B cell (primary cell): Measurements from ENCODE around the gene PRELID1. TPM values are rescaled to one million over a fixed set of nuclear protein-coding genes. Genes with fewer than 3 reads are reported as not detected.

ENCODE experiments used
- ATAC-seq: fragments of 200-7000 bp; cut with Tn5 transposase; one replicate; pipeline ENCODE4 v1.10.0; 2021; ENCODE audit warnings: low read depth, mild to moderate bottlenecking, moderate number of reproducible peaks, moderate library complexity
- CTCF ChIA-PET: fragments of 350-600 bp; sonication (Branson Sonifier 250); formaldehyde crosslinking; loops from one replicate; lab custom pipeline; 2021; ENCODE audit warnings: antibody characterized with exemption, inconsistent platforms; lab: Charles Lee
- POLR2A ChIA-PET: fragments of 350-600 bp; sonication (Branson Sonifier 250); formaldehyde crosslinking; loops from one replicate; lab custom pipeline; 2021; ENCODE audit warnings: antibody characterized with exemption; lab: Charles Lee
- DNase-seq: peaks from one replicate; pipeline ENCODE4 v3.0.0; 2013
- H2AFZ ChIP-seq: 2 replicates; pipeline ENCODE4 v1.6.1; 2012; ENCODE audit warnings: mild to moderate bottlenecking, low read depth, low read length; ENCODE audit not compliant: insufficient read depth, poor library complexity, severe bottlenecking
- H3K27ac ChIP-seq, 2 donors: 1 replicate in 1 of 2; 2 replicates in 1 of 2; pipeline ENCODE4 v1.5.1; 2012 to 2013; ENCODE audit warnings: low read length in 2 of 2, mild to moderate bottlenecking in 2 of 2, moderate library complexity in 1 of 2
- H3K27me3 ChIP-seq, 4 experiments: fragments of 200-600 bp in 1 of 4; sonication (generic) in 1 of 4; replicated peaks in 1 of 4; 1 replicate in 2 of 4; 2 replicates in 2 of 4; pipeline versions ENCODE4 v1.6.1 to v1.7.0; 2013 to 2016; ENCODE audit warnings: low read length in 3 of 4, mild to moderate bottlenecking in 2 of 4, mixed read lengths in 1 of 4, moderate library complexity in 1 of 4; ENCODE audit not compliant: insufficient read depth in 4 of 4, control insufficient read depth in 3 of 4; ENCODE audit errors: control extremely low read depth in 1 of 4
- H3K36me3 ChIP-seq, 2 experiments: replicated peaks in 1 of 2; 1 replicate in 1 of 2; 2 replicates in 1 of 2; pipeline versions ENCODE4 v1.6.1 to v1.7.1; 2013; ENCODE audit warnings: low read length in 1 of 2; ENCODE audit not compliant: insufficient read depth in 2 of 2, control insufficient read depth in 1 of 2; ENCODE audit errors: control extremely low read depth in 1 of 2, extremely low read depth in 1 of 2
- H3K4me1 ChIP-seq, 2 donors: fragments of 200-600 bp in 1 of 2; sonication (generic) in 1 of 2; 1 replicate in 1 of 2; 2 replicates in 1 of 2; pipeline versions ENCODE4 v1.5.1 to v1.6.1; 2013 to 2017; ENCODE audit warnings: low read length in 2 of 2; ENCODE audit not compliant: control insufficient read depth in 2 of 2, insufficient read depth in 2 of 2
- H3K4me2 ChIP-seq: replicated peaks from 2 replicates; pipeline ENCODE3; 2012; ENCODE audit warnings: mild to moderate bottlenecking, low read depth, low read length; ENCODE audit not compliant: poor library complexity, severe bottlenecking
- H3K4me3 ChIP-seq, 5 experiments: fragments of 200-600 bp in 1 of 5; sonication (generic) in 1 of 5; 1 replicate in 3 of 5; 2 replicates in 2 of 5; pipeline versions ENCODE4 v1.5.1 to v1.7.0; 2011 to 2016; ENCODE audit warnings: low read length in 4 of 5, mild to moderate bottlenecking in 4 of 5, low read depth in 2 of 5, control low read depth in 1 of 5, moderate library complexity in 1 of 5; ENCODE audit not compliant: insufficient read depth in 1 of 5; ENCODE audit errors: control extremely low read depth in 1 of 5, extremely low read depth in 1 of 5
- H3K79me2 ChIP-seq: fragments of 200-600 bp; sonication (generic); one replicate; pipeline ENCODE4 v1.6.0; 2016; ENCODE audit warnings: low read length; ENCODE audit not compliant: control insufficient read depth, insufficient read depth
- H3K9ac ChIP-seq: fragments of 200-600 bp; sonication (generic); 2 replicates; pipeline ENCODE4 v1.6.1; 2017; ENCODE audit warnings: mild to moderate bottlenecking, low read length, moderate library complexity
- H3K9me3 ChIP-seq, 3 donors: one replicate each; pipeline versions ENCODE4 v1.6.1 to v1.7.1; 2013; ENCODE audit warnings: low read length in 2 of 3; ENCODE audit not compliant: control insufficient read depth in 2 of 3, insufficient read depth in 1 of 3; ENCODE audit errors: control extremely low read depth in 1 of 3
- H4K20me1 ChIP-seq: 2 replicates; pipeline ENCODE4 v1.6.0; 2012; ENCODE audit warnings: mild to moderate bottlenecking, low read length; ENCODE audit not compliant: insufficient read depth, control insufficient read depth, poor library complexity, severe bottlenecking
- H3K27ac Mint-ChIP-seq: one replicate; pipeline ENCODE4 v1.8.0; 2021; ENCODE audit warnings: mixed read lengths
- H3K27me3 Mint-ChIP-seq: one replicate; pipeline ENCODE4 v1.8.0; 2021; ENCODE audit warnings: mixed read lengths
- H3K4me1 Mint-ChIP-seq: one replicate; pipeline ENCODE4 v1.8.0; 2021; ENCODE audit warnings: mixed read lengths
- H3K4me3 Mint-ChIP-seq: one replicate; pipeline ENCODE4 v1.8.0; 2021; ENCODE audit warnings: mixed read lengths
- H3K9me3 Mint-ChIP-seq: one replicate; pipeline ENCODE4 v1.8.0; 2022; ENCODE audit warnings: mixed read lengths; ENCODE audit not compliant: insufficient read depth
- CTCF ChIP-seq: fragments of 200-600 bp; IDR thresholded peaks from one replicate; pipeline ENCODE4 v1.8.0; 2022; ENCODE audit warnings: antibody characterized with exemption, mild to moderate bottlenecking
- EZH2 ChIP-seq: IDR thresholded peaks from 2 replicates; pipeline ENCODE4 v1.6.1; 2012; ENCODE audit warnings: borderline replicate concordance, low read depth, mild to moderate bottlenecking, moderate library complexity, low read length; ENCODE audit not compliant: insufficient read depth, poor library complexity, severe bottlenecking
- WGBS: methylation state at CpG from one replicate; pipeline ENCODE4 v1.1.5; 2013; ENCODE audit warnings: missing lambda C conversion rate; ENCODE audit not compliant: insufficient coverage; 5-methylcytosine and 5-hydroxymethylcytosine counted together
- intact Hi-C: fragments of 100-400 bp; cut with micrococcal nuclease; formaldehyde crosslinking; loops from one replicate; pipeline ENCODE4 v1.10.0; 2022
- polyA plus RNA-seq: library from polyadenylated mRNA; depleted of rRNA; stranded (reverse); fragments of >200 nt; gene quantifications from 2 replicates; pipeline ENCODE4 v1.2.3, GENCODE V29; 2012
- total RNA-seq, 2 donors: library from RNA; stranded (reverse); fragments of 120-200 nt in 1 of 2; gene quantifications; 1 replicate in 1 of 2; 2 replicates in 1 of 2; pipeline versions ENCODE4 v1.2.3 to v1.2.4, GENCODE V29; 2013 to 2022

The PRELID1 gene
- total and polyA plus RNA-seq, 2 donors (not counting 1 experiment from before 2014, with no cell fraction given) = 71.7 to 86.8 TPM

- no peak overlapping the region for H3K9ac ChIP-seq
- H3K27me3 Mint-ChIP-seq = no peaks in the 10 kb centered on the region
- H3K4me3 Mint-ChIP-seq = no peak overlapping the region
- peak overlapping the region; percentile 34 for H3K4me2 ChIP-seq
- H3K9me3 ChIP-seq = no peaks in the 10 kb centered on the region
- ChIA-PET POLR2A (interaction anchor here (0.7 to 1.1 kb wide), 2 partner anchors 31 to 231 kb away, joined by 3 to 15 read pairs; partner anchors contain the start of gene LMAN2), CTCF (interaction anchor here (1.2 to 1.6 kb wide), 3 partner anchors 10 to 83 kb away, joined by 3 to 4 read pairs (median 3); no protein-coding TSS in a partner anchor)
- peaks cover 23% of the 10 kb centered on the region for H4K20me1 ChIP-seq
- H3K27ac ChIP-seq = no peak overlapping the region
- no peak overlapping the region for H2AFZ ChIP-seq
- peak; percentile 55 for DNase-seq
- no peaks in the 10 kb centered on the region for H3K9me3 Mint-ChIP-seq
- peak overlapping the region; percentile 7 for H3K27ac Mint-ChIP-seq
- no CpG with 5 or more reads among the region's 7 CpGs for WGBS
- ATAC-seq = peak; percentile 14
- H3K4me1 Mint-ChIP-seq = peaks cover 23% of the 10 kb centered on the region
- no peak overlapping the region for H3K4me3 ChIP-seq
- H3K27me3 ChIP-seq = no peaks in the 10 kb centered on the region
- H3K79me2 ChIP-seq = peaks cover 13% of the 10 kb centered on the region
- H3K36me3 ChIP-seq = peaks cover 0 to 3% of the 10 kb centered on the region in 2 experiments
- intact Hi-C loops = no loop called here
- H3K4me1 ChIP-seq = peaks cover 6 to 12% of the 10 kb centered on the region in 2 donors
- TF ChIP-seq CTCF = no peak
- TF ChIP-seq EZH2 = no peak
Measured at GRCh38 chr5:177320879-177321278, 17.3 kb downstream of the PRELID1 start.

GRCh38 chr5:177325868-177326381 is 22.3 kb downstream of the PRELID1 start:
- Mint-ChIP-seq H3K27me3 (no peaks in the 10 kb centered on the region), H3K27ac (no peak overlapping the region), H3K9me3 (no peaks in the 10 kb centered on the region), H3K4me3 (no peak overlapping the region), H3K4me1 (peaks cover 12% of the 10 kb centered on the region)
- H3K4me1 ChIP-seq = peaks cover 5 to 6% of the 10 kb centered on the region in 2 donors
- POLR2A ChIA-PET = no interaction called here
- H2AFZ ChIP-seq = no peak overlapping the region
- peaks cover 4 to 12% of the 10 kb centered on the region in 2 experiments for H3K36me3 ChIP-seq
- no peaks in the 10 kb centered on the region for H3K9me3 ChIP-seq
- CTCF ChIA-PET = no interaction called here
- H3K9ac ChIP-seq = no peak overlapping the region
- H3K4me3 ChIP-seq = no peak overlapping the region
- no peaks in the 10 kb centered on the region for H3K27me3 ChIP-seq
- intact Hi-C loops = no loop called here
- ATAC-seq (no peak), DNase-seq (no peak)
- H3K27ac ChIP-seq = no peak overlapping the region
- peaks cover 9% of the 10 kb centered on the region for H3K79me2 ChIP-seq
- H4K20me1 ChIP-seq = peaks cover 11% of the 10 kb centered on the region
- WGBS = 100% methylated on average over 1 of the region's 1 CpG
- TF ChIP-seq CTCF (no peak), EZH2 (no peak)
- H3K4me2 ChIP-seq = no peak overlapping the region
